Measurements from ENCODE around the gene CIAO2A.

DNA sequence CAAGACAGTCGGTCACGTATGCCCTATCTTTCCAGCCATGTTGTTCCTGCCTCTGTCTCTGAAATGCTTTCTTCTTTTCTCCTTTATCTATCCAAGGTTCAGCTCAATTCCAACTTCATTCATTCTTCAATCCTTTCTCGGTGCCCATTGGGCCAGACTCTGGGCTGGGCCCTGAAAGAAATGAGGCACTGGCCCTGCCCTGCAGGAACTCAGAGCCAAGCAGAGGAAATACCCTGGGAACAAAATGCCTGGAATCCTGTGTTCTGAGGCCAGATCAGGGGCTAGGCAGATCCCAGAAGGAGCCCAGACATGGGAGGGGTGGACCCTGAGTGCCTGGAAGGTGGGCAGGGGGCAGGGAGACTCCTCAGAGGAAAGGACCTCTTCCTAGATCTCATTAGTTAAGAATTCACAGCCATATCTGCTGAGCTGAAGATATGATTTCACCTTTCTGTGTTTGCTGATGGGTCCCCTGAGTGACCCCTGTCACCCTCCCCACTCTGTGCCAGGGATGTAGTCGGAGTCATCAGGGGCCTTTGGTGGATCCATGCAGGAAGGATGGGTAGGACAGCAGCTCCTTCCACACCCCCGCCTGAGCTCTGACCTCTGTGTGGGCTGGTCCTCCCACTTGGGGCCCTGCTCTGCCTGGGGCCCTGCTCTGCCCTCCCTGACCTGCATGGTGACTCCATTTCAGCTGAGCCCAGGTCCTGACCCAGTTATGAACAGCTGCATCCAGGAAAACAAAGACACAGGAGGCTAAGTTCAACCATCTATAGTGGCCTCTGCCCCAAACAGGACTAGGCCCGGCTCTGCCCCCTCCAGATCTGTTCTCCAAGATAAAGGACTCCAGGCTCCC is 42.0 kb downstream of the CIAO2A start:
- TF ChIP-seq, protein P1, sequence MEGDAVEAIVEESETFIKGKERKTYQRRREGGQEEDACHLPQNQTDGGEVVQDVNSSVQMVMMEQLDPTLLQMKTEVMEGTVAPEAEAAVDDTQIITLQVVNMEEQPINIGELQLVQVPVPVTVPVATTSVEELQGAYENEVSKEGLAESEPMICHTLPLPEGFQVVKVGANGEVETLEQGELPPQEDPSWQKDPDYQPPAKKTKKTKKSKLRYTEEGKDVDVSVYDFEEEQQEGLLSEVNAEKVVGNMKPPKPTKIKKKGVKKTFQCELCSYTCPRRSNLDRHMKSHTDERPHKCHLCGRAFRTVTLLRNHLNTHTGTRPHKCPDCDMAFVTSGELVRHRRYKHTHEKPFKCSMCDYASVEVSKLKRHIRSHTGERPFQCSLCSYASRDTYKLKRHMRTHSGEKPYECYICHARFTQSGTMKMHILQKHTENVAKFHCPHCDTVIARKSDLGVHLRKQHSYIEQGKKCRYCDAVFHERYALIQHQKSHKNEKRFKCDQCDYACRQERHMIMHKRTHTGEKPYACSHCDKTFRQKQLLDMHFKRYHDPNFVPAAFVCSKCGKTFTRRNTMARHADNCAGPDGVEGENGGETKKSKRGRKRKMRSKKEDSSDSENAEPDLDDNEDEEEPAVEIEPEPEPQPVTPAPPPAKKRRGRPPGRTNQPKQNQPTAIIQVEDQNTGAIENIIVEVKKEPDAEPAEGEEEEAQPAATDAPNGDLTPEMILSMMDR (IDR thresholded peaks at IDR 0.05): no peak
- no peak for TF ChIP-seq POLR2A (IDR thresholded peaks at IDR 0.05)
